OCI-LY7 (cell line): ENCODE data around the gene KNDC1. TPM values are rescaled to one million over a fixed set of nuclear protein-coding genes. Genes with fewer than 3 reads are reported as not detected.

ENCODE experiments used
- BruUV-seq: library from RNA; stranded (reverse); fragments of 400-500 nt; replicated peaks from 2 replicates; lab custom pipeline; 2021; lab: Mats Ljungman, UMichigan
- CTCF ChIA-PET: fragments of 300-600 bp; sonication (Branson Sonifier 250); formaldehyde crosslinking; loops from one replicate; lab custom pipeline; 2022; ENCODE audit warnings: antibody characterized with exemption; ENCODE audit not compliant: unreplicated experiment; lab: Charles Lee
- POLR2A ChIA-PET: fragments of 300-600 bp; sonication (Branson Sonifier 250); formaldehyde crosslinking; loops from one replicate; lab custom pipeline; 2022; ENCODE audit warnings: antibody characterized with exemption; lab: Charles Lee
- DNase-seq: peaks from one replicate; pipeline ENCODE4 v3.0.0-alpha.2; 2015; ENCODE audit warnings: low spot score
- H2AFZ ChIP-seq: fragments of 200-600 bp; sonication (generic), shearing (Covaris generic); 2 replicates; pipeline ENCODE4 v1.6.1; 2014; ENCODE audit warnings: mild to moderate bottlenecking, antibody characterized with exemption, low read length, moderate library complexity
- H3K27ac ChIP-seq: fragments of 200-600 bp; sonication (generic); 2 replicates; pipeline ENCODE4 v1.5.1; 2014; ENCODE audit warnings: mixed run types, low read depth, mild to moderate bottlenecking, moderate library complexity, low read length, inconsistent platforms; ENCODE audit not compliant: poor library complexity, severe bottlenecking
- H3K36me3 ChIP-seq: fragments of 200-600 bp; sonication (generic); 2 replicates; pipeline ENCODE4 v1.6.1; 2014; ENCODE audit warnings: mild to moderate bottlenecking, antibody characterized with exemption, low read length, moderate library complexity, mixed read lengths; ENCODE audit not compliant: insufficient read depth
- H3K4me1 ChIP-seq: fragments of 200-600 bp; sonication (generic); 2 replicates; pipeline ENCODE4 v1.5.1; 2014; ENCODE audit warnings: mild to moderate bottlenecking, low read length; ENCODE audit not compliant: insufficient read depth, poor library complexity, severe bottlenecking
- H3K4me2 ChIP-seq: fragments of 200-600 bp; sonication (generic); 2 replicates; pipeline ENCODE4 v1.6.1; 2014; ENCODE audit warnings: mild to moderate bottlenecking, low read length
- H3K4me3 ChIP-seq: fragments of 200-600 bp; sonication (generic); 2 replicates; pipeline ENCODE4 v1.5.1; 2014; ENCODE audit warnings: mild to moderate bottlenecking, low read depth, low read length; ENCODE audit not compliant: poor library complexity, severe bottlenecking
- H3K79me2 ChIP-seq: fragments of 200-600 bp; sonication (generic); 2 replicates; pipeline ENCODE4 v1.6.1; 2016; ENCODE audit warnings: low read depth, mild to moderate bottlenecking, low read length, moderate library complexity, mixed read lengths; ENCODE audit not compliant: insufficient read depth
- H3K9me2 ChIP-seq: fragments of 200-600 bp; sonication (generic); 2 replicates; pipeline ENCODE4 v1.6.1; 2016; ENCODE audit warnings: mild to moderate bottlenecking, low read length, mixed read lengths; ENCODE audit not compliant: insufficient read depth
- H3K9me3 ChIP-seq: fragments of 200-600 bp; sonication (generic); 2 replicates; pipeline ENCODE4 v1.6.1; 2014; ENCODE audit warnings: mild to moderate bottlenecking, mixed run types, low read length, mixed read lengths
- H4K20me1 ChIP-seq: fragments of 200-600 bp; sonication (generic); 2 replicates; pipeline ENCODE4 v1.6.1; 2014; ENCODE audit warnings: mild to moderate bottlenecking, antibody characterized with exemption, low read length, moderate library complexity, mixed read lengths; ENCODE audit not compliant: insufficient read depth
- EZH2phosphoT487 ChIP-seq: fragments of 200-600 bp; sonication (generic); IDR thresholded peaks from 2 replicates; pipeline ENCODE4 v1.6.1; 2018; ENCODE audit warnings: low read depth, borderline replicate concordance, mild to moderate bottlenecking, mixed run types, antibody characterized with exemption, low read length, moderate library complexity, mixed read lengths
- intact Hi-C: fragments of 100-400 bp; cut with micrococcal nuclease; formaldehyde crosslinking; loops from one replicate; pipeline ENCODE4 v1.10.0; 2022; ENCODE audit not compliant: unreplicated experiment
- total RNA-seq, 2 experiments: library from RNA; depleted of rRNA in 1 of 2; stranded (reverse); fragments of >200 nt in 1 of 2; shearing (Covaris generic) in 1 of 2; gene quantifications; 2 replicates each; pipeline ENCODE4 v1.2.3, GENCODE V29; 2014 to 2022
- TF ChIP-seq, protein P1 (sequence below): fragments of 200-600 bp; sonication (generic); conservative IDR thresholded peaks from 2 replicates; pipeline ENCODE4 v1.5.1; 2014; ENCODE audit warnings: mild to moderate bottlenecking, antibody characterized with exemption, low read length, moderate library complexity, mixed read lengths

The KNDC1 gene
- total RNA-seq, 2 experiments from 2014 or later = not detected

- POLR2A ChIA-PET = no interaction called here
- no peak overlapping the region for H3K4me2 ChIP-seq
- CTCF ChIA-PET = interaction anchor here (0.6 kb wide), 1 partner anchor 31 kb away, joined by 3 read pairs; no protein-coding TSS in a partner anchor
- H3K9me3 ChIP-seq = no peaks in the 10 kb centered on the region
- intact Hi-C loops = no loop called here
- peak; percentile 21 for DNase-seq
- H4K20me1 ChIP-seq = no peaks in the 10 kb centered on the region
- no peak for TF ChIP-seq EZH2phosphoT487
- TF ChIP-seq, protein P1, sequence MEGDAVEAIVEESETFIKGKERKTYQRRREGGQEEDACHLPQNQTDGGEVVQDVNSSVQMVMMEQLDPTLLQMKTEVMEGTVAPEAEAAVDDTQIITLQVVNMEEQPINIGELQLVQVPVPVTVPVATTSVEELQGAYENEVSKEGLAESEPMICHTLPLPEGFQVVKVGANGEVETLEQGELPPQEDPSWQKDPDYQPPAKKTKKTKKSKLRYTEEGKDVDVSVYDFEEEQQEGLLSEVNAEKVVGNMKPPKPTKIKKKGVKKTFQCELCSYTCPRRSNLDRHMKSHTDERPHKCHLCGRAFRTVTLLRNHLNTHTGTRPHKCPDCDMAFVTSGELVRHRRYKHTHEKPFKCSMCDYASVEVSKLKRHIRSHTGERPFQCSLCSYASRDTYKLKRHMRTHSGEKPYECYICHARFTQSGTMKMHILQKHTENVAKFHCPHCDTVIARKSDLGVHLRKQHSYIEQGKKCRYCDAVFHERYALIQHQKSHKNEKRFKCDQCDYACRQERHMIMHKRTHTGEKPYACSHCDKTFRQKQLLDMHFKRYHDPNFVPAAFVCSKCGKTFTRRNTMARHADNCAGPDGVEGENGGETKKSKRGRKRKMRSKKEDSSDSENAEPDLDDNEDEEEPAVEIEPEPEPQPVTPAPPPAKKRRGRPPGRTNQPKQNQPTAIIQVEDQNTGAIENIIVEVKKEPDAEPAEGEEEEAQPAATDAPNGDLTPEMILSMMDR = no peak
- H3K9me2 ChIP-seq = no peaks in the 10 kb centered on the region
- H3K79me2 ChIP-seq = no peaks in the 10 kb centered on the region
- no peak overlapping the region for H3K27ac ChIP-seq
- no peak overlapping the region for H2AFZ ChIP-seq
- BruUV-seq = no TSS peak
- H3K36me3 ChIP-seq = no peaks in the 10 kb centered on the region
- peaks cover 27% of the 10 kb centered on the region for H3K4me1 ChIP-seq
- H3K4me3 ChIP-seq = no peak overlapping the region
These were observed 27.3 kb upstream of the KNDC1 start for GRCh38 chr10:133132473-133133291.

GRCh38 chr10:133133471-133134231 is 26.4 kb upstream of the KNDC1 start:
- Histone ChIP-seq H3K36me3 (no peaks in the 10 kb centered on the region), H3K4me3 (no peak overlapping the region), H3K9me3 (no peaks in the 10 kb centered on the region), H3K4me2 (no peak overlapping the region), H3K27ac (no peak overlapping the region), H3K9me2 (no peaks in the 10 kb centered on the region), H4K20me1 (no peaks in the 10 kb centered on the region), H2AFZ (no peak overlapping the region), H3K79me2 (no peaks in the 10 kb centered on the region), H3K4me1 (peaks cover 27% of the 10 kb centered on the region)
- TF ChIP-seq, protein P1 = no peak
- no peak for TF ChIP-seq EZH2phosphoT487
- no peak for DNase-seq
- ChIA-PET POLR2A (no interaction called here), CTCF (interaction anchor here (0.6 kb wide), 1 partner anchor 32 kb away, joined by 3 read pairs; no protein-coding TSS in a partner anchor)
- intact Hi-C loops = no loop called here
- BruUV-seq = no TSS peak
